NB4 (cell line): ENCODE data around the gene MAS1.

Experiments
- DNase-seq: peaks from one replicate; pipeline ENCODE4 v3.0.0; 2010; ENCODE audit warnings: low read depth
- H3K4me3 ChIP-seq: one replicate; pipeline ENCODE4 v1.5.1; 2011; ENCODE audit warnings: mild to moderate bottlenecking, low read depth, low read length, moderate library complexity
- MYC ChIP-seq: IDR thresholded peaks from 2 replicates; pipeline ENCODE4 v1.6.1; 2011; ENCODE audit warnings: low read depth, low read length
- POLR2A ChIP-seq: IDR thresholded peaks from 2 replicates; pipeline ENCODE4 v1.6.1; 2011; ENCODE audit warnings: mild to moderate bottlenecking; ENCODE audit not compliant: insufficient read length; ENCODE audit errors: extremely low read depth
- TF ChIP-seq, protein P1 (sequence below): IDR thresholded peaks from one replicate; pipeline ENCODE4 v1.5.1; 2012; ENCODE audit warnings: low read depth, low read length
- TF ChIP-seq, protein P2 (sequence below): IDR thresholded peaks from 2 replicates; pipeline ENCODE4 v1.6.1; 2011; ENCODE audit warnings: low read depth, low read length

The MAS1 gene

GRCh38 chr6:159897603-159898002 lies 6.8 kb downstream of the MAS1 start:
- no peak for DNase-seq
- TF ChIP-seq, protein P1, sequence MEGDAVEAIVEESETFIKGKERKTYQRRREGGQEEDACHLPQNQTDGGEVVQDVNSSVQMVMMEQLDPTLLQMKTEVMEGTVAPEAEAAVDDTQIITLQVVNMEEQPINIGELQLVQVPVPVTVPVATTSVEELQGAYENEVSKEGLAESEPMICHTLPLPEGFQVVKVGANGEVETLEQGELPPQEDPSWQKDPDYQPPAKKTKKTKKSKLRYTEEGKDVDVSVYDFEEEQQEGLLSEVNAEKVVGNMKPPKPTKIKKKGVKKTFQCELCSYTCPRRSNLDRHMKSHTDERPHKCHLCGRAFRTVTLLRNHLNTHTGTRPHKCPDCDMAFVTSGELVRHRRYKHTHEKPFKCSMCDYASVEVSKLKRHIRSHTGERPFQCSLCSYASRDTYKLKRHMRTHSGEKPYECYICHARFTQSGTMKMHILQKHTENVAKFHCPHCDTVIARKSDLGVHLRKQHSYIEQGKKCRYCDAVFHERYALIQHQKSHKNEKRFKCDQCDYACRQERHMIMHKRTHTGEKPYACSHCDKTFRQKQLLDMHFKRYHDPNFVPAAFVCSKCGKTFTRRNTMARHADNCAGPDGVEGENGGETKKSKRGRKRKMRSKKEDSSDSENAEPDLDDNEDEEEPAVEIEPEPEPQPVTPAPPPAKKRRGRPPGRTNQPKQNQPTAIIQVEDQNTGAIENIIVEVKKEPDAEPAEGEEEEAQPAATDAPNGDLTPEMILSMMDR: no peak
- no peak overlapping the region for H3K4me3 ChIP-seq

- TF ChIP-seq, protein P2, sequence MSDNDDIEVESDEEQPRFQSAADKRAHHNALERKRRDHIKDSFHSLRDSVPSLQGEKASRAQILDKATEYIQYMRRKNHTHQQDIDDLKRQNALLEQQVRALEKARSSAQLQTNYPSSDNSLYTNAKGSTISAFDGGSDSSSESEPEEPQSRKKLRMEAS: no peak
- TF ChIP-seq MYC (no peak), POLR2A (no peak)
- TF ChIP-seq, protein P1: no peak
- H3K4me3 ChIP-seq: no peak overlapping the region
- DNase-seq: no peak
These were observed 7.7 kb downstream of the MAS1 start for GRCh38 chr6:159898519-159898918.

DNA sequence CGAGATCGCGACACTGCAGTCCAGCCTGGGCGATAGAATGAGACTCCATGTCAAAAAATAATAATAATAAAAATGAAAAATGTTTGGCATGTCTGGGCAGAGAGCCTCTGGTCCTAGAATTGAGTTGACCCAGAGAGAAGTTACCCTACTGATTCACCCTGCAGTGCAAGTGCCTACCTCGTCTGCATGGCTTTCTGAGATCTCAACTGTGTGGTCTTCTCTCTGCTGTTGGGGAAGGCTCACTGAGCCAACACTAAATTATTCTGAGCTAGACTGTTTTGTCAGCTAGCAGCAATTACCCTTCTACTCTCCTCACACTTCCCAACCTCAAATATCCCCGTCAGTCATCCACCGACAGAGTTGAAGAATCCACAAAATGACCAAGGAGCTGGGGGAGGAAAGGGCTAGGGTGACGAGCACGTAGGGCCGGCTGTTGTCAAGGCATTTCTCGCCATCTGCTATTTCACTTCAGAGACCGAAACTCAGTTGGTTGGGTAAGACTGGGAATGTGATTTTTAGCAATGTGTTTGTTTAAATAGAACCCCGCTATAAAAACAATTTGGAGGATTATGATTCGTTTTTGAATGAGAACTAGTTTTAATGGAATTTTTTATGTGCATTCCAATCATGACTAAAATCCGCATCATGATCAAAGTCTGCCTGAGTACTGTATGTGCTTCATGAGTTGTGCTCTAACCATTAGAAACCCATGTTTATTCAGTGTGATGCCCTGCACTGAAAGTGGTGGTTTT lies 9.4 kb downstream of the MAS1 start:
- no peak overlapping the region for H3K4me3 ChIP-seq
- no peak for DNase-seq
- TF ChIP-seq POLR2A (no peak), MYC (no peak)
- TF ChIP-seq, protein P1: no peak
- TF ChIP-seq, protein P2: no peak

DNA sequence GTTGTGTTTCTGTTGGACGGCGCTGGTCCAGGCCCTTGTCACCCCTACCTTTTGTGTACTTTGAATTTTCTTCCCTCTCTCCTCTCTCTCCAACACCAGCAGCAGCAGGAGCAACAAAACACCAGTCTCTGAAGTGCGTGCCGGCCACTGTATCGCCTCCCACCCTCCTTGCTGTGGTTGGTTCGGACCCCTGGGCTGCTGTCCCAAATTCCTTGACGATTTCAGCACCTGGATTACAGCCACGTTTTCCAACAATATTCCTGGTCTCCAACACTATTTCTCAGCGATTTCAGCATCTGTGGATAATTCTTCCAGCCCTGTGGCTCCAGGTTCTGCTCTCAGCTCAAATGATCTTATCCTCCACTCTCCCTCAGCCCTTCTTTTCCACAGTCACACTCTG lies 11.8 kb downstream of the MAS1 start:
- no peak for DNase-seq
- no peak overlapping the region for H3K4me3 ChIP-seq
- TF ChIP-seq, protein P1: no peak
- TF ChIP-seq MYC (no peak), POLR2A (no peak)
- TF ChIP-seq, protein P2: no peak

DNA sequence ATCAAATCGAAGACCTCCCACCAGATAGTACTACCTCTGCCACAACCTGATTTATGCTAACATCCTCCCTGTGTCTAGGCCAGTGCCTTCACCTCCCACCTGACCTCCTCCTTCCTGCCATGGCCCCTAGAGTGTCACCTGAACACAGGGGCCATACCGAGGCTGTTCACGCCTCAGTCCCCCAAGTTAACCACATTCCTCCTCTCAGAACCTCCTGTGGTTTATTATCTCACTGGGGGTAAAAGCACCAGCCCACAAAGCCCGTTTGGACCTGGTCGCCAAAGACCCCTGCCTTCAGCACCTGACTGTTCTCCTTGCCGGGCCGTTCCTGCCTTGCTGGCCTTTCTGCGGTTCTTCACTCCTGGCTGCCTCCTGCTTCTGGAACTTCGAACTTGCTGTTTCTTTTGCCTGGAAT lies 13.7 kb downstream of the MAS1 start:
- TF ChIP-seq, protein P2: no peak
- TF ChIP-seq MYC: no peak
- TF ChIP-seq POLR2A: no peak
- TF ChIP-seq, protein P1: no peak

GRCh38 chr6:159906400-159906799 lies 15.6 kb downstream of the MAS1 start:
- DNase-seq: no peak
- H3K4me3 ChIP-seq: no peak overlapping the region
- TF ChIP-seq POLR2A (no peak), MYC (no peak)
- TF ChIP-seq, protein P1: no peak
- TF ChIP-seq, protein P2: no peak

More for the DNA sequence above, 13.7 kb downstream of the MAS1 start:
- DNase-seq: no peak
- no peak overlapping the region for H3K4me3 ChIP-seq
